Neural cell (in vitro differentiated cells): Measurements from ENCODE around the gene IPMK. TPM values are rescaled to one million over a fixed set of nuclear protein-coding genes. Genes with fewer than 3 reads are reported as not detected.

Experiments
- H2AFZ ChIP-seq: fragments of 200-600, 300-800 bp; sonication (generic), shearing (Covaris generic); 2 replicates; pipeline ENCODE4 v1.6.0; 2014; ENCODE audit warnings: low read depth, mild to moderate bottlenecking, antibody characterized with exemption, low read length, moderate library complexity
- H3F3A ChIP-seq: fragments of 200-600 bp; shearing (Covaris generic); 2 replicates; pipeline ENCODE4 v1.6.1; 2016; ENCODE audit warnings: mild to moderate bottlenecking, moderate library complexity, mixed read lengths, antibody characterized with exemption, low read length; ENCODE audit not compliant: insufficient read depth, poor library complexity, severe bottlenecking
- H3K27ac ChIP-seq: fragments of 200-600, 300-800 bp; sonication (generic), shearing (Covaris generic); 2 replicates; pipeline ENCODE4 v1.5.1; 2014; ENCODE audit warnings: mild to moderate bottlenecking, low read length, moderate library complexity
- H3K27me3 ChIP-seq: fragments of 300-800, 200-600 bp; sonication (generic), shearing (Covaris generic); 2 replicates; pipeline ENCODE4 v1.6.0; 2014; ENCODE audit warnings: mild to moderate bottlenecking, low read depth, low read length, moderate library complexity; ENCODE audit not compliant: insufficient read depth
- H3K36me3 ChIP-seq: fragments of 300-800, 200-600 bp; sonication (generic), shearing (Covaris generic); 2 replicates; pipeline ENCODE4 v1.5.1; 2014; ENCODE audit warnings: mild to moderate bottlenecking, antibody characterized with exemption, low read length, moderate library complexity; ENCODE audit not compliant: insufficient read depth
- H3K4me2 ChIP-seq: fragments of 300-800, 200-600 bp; sonication (generic), shearing (Covaris generic); 2 replicates; pipeline ENCODE4 v1.6.0; 2014; ENCODE audit warnings: mild to moderate bottlenecking, low read length
- H3K4me3 ChIP-seq: fragments of 300-800, 200-600 bp; sonication (generic), shearing (Covaris generic); 2 replicates; pipeline ENCODE4 v1.5.1; 2014; ENCODE audit warnings: mild to moderate bottlenecking, low read length, moderate library complexity
- H3K79me2 ChIP-seq: fragments of 200-600 bp; shearing (Covaris generic); replicated peaks from 2 replicates; pipeline ENCODE4 v1.6.0; 2014; ENCODE audit warnings: mild to moderate bottlenecking, low read length, moderate library complexity; ENCODE audit not compliant: insufficient read depth
- H3K9ac ChIP-seq: fragments of 300-800, 200-600 bp; sonication (generic), shearing (Covaris generic); 2 replicates; pipeline ENCODE4 v1.6.1; 2016; ENCODE audit warnings: mild to moderate bottlenecking, low read length, mixed read lengths
- H3K9me2 ChIP-seq: fragments of 200-600 bp; shearing (Covaris generic); 2 replicates; pipeline ENCODE4 v1.6.1; 2016; ENCODE audit warnings: mild to moderate bottlenecking, low read length, mixed read lengths; ENCODE audit not compliant: insufficient read depth
- H3K9me3 ChIP-seq: fragments of 200-600, 300-800 bp; sonication (generic), shearing (Covaris generic); 2 replicates; pipeline ENCODE4 v1.6.1; 2016; ENCODE audit warnings: mild to moderate bottlenecking, mixed run types, low read length, moderate library complexity, mixed read lengths
- H4K20me1 ChIP-seq: fragments of 200-600 bp; shearing (Covaris generic); 2 replicates; pipeline ENCODE4 v1.6.1; 2016; ENCODE audit warnings: mild to moderate bottlenecking, mixed run types; ENCODE audit not compliant: insufficient read depth
- EP300 ChIP-seq: fragments of 450-650 bp; conservative IDR thresholded peaks from 2 replicates; pipeline ENCODE4 v1.6.1; 2014; ENCODE audit warnings: antibody characterized with exemption, mild to moderate bottlenecking, moderate library complexity; ENCODE audit not compliant: poor library complexity, severe bottlenecking
- EZH2 ChIP-seq: fragments of 200-600, 300-800 bp; shearing (Covaris generic), sonication (generic); IDR thresholded peaks from 2 replicates; pipeline ENCODE4 v1.6.1; 2014; ENCODE audit warnings: antibody characterized with exemption, low read length, borderline replicate concordance, mild to moderate bottlenecking; ENCODE audit not compliant: insufficient read depth, poor library complexity, severe bottlenecking
- MXI1 ChIP-seq: fragments of 450-650 bp; conservative IDR thresholded peaks from 2 replicates; pipeline ENCODE4 v1.6.1; 2014; ENCODE audit warnings: antibody characterized with exemption, mild to moderate bottlenecking; ENCODE audit not compliant: poor library complexity, severe bottlenecking
- POLR2AphosphoS5 ChIP-seq: IDR thresholded peaks from 2 replicates; pipeline ENCODE4 v1.6.1; 2012
- RAD21 ChIP-seq: fragments of 450-650 bp; conservative IDR thresholded peaks from 2 replicates; pipeline ENCODE4 v1.6.1; 2014; ENCODE audit warnings: antibody characterized with exemption, mild to moderate bottlenecking, moderate library complexity
- SMC3 ChIP-seq: fragments of 450-650 bp; conservative IDR thresholded peaks from 2 replicates; pipeline ENCODE4 v1.6.1; 2014; ENCODE audit warnings: antibody characterized with exemption, mild to moderate bottlenecking, moderate library complexity; ENCODE audit not compliant: poor library complexity
- TAF1 ChIP-seq: IDR thresholded peaks from 2 replicates; pipeline ENCODE4 v1.6.1; 2012; ENCODE audit warnings: low read depth
- polyA plus RNA-seq: library from polyadenylated mRNA; depleted of rRNA; stranded (reverse); fragments of >200 nt; gene quantifications from 2 replicates; pipeline ENCODE4 v1.2.3, GENCODE V29; 2014
- TF ChIP-seq, protein P1 (sequence below): IDR thresholded peaks from 2 replicates; pipeline ENCODE4 v1.6.1; 2012; ENCODE audit warnings: borderline replicate concordance
- TF ChIP-seq, protein P2 (sequence below): fragments of 450-650 bp; IDR thresholded peaks from 2 replicates; pipeline ENCODE4 v1.5.1; 2014; ENCODE audit warnings: antibody characterized with exemption, mild to moderate bottlenecking, moderate library complexity; ENCODE audit not compliant: poor library complexity, severe bottlenecking

The IPMK gene
- polyA plus RNA-seq, 1 donor from 2014 or later, result 11.7 TPM

- Histone ChIP-seq H3K27ac (no peak overlapping the region), H3K4me3 (no peak overlapping the region), H3K4me2 (no peak overlapping the region), H3K79me2 (no peaks in the 10 kb centered on the region), H3F3A (no peaks in the 10 kb centered on the region), H3K27me3 (no peaks in the 10 kb centered on the region), H3K9me2 (no peaks in the 10 kb centered on the region), H3K9me3 (no peaks in the 10 kb centered on the region), H2AFZ (no peak overlapping the region), H3K9ac (no peak overlapping the region), H3K36me3 (peaks cover 5% of the 10 kb centered on the region), H4K20me1 (no peaks in the 10 kb centered on the region)
- TF ChIP-seq TAF1 (no peak), RAD21 (no peak), EZH2 (no peak), POLR2AphosphoS5 (no peak), EP300 (no peak), MXI1 (no peak), SMC3 (no peak)
- TF ChIP-seq, protein P1, sequence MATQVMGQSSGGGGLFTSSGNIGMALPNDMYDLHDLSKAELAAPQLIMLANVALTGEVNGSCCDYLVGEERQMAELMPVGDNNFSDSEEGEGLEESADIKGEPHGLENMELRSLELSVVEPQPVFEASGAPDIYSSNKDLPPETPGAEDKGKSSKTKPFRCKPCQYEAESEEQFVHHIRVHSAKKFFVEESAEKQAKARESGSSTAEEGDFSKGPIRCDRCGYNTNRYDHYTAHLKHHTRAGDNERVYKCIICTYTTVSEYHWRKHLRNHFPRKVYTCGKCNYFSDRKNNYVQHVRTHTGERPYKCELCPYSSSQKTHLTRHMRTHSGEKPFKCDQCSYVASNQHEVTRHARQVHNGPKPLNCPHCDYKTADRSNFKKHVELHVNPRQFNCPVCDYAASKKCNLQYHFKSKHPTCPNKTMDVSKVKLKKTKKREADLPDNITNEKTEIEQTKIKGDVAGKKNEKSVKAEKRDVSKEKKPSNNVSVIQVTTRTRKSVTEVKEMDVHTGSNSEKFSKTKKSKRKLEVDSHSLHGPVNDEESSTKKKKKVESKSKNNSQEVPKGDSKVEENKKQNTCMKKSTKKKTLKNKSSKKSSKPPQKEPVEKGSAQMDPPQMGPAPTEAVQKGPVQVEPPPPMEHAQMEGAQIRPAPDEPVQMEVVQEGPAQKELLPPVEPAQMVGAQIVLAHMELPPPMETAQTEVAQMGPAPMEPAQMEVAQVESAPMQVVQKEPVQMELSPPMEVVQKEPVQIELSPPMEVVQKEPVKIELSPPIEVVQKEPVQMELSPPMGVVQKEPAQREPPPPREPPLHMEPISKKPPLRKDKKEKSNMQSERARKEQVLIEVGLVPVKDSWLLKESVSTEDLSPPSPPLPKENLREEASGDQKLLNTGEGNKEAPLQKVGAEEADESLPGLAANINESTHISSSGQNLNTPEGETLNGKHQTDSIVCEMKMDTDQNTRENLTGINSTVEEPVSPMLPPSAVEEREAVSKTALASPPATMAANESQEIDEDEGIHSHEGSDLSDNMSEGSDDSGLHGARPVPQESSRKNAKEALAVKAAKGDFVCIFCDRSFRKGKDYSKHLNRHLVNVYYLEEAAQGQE, result no peak
Observed at GRCh38 chr10:58206251-58206650, 61.4 kb downstream of the IPMK start.

DNA sequence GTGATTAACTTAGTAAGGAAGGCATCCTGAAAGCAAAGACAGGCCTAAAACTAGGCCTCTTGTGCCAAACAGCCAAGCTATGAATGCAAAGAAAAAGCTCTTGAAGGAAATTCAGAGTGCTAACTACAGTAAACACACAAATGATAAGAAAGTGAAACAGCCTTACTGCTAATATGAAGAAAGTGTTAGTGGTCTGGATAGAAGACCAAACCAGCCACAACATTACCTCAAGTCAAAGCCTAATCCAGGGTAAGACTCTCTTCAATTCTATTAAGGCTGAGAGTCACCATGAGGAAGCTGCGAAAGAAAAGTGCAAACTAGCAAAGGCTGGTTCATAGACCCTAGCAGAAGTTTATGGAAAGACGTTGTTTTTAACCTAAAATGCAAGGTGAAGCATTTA lies 66.0 kb downstream of the IPMK start:
- TF ChIP-seq, protein P1, result no peak
- TF ChIP-seq SMC3 (no peak), EZH2 (no peak), TAF1 (no peak), RAD21 (no peak), EP300 (no peak), MXI1 (no peak), POLR2AphosphoS5 (no peak)
- TF ChIP-seq, protein P2, sequence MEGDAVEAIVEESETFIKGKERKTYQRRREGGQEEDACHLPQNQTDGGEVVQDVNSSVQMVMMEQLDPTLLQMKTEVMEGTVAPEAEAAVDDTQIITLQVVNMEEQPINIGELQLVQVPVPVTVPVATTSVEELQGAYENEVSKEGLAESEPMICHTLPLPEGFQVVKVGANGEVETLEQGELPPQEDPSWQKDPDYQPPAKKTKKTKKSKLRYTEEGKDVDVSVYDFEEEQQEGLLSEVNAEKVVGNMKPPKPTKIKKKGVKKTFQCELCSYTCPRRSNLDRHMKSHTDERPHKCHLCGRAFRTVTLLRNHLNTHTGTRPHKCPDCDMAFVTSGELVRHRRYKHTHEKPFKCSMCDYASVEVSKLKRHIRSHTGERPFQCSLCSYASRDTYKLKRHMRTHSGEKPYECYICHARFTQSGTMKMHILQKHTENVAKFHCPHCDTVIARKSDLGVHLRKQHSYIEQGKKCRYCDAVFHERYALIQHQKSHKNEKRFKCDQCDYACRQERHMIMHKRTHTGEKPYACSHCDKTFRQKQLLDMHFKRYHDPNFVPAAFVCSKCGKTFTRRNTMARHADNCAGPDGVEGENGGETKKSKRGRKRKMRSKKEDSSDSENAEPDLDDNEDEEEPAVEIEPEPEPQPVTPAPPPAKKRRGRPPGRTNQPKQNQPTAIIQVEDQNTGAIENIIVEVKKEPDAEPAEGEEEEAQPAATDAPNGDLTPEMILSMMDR, result no peak
- H3K79me2 ChIP-seq, result no peaks in the 10 kb centered on the region
- peaks cover 5% of the 10 kb centered on the region for H3K36me3 ChIP-seq
- no peaks in the 10 kb centered on the region for H3K27me3 ChIP-seq
- H3K27ac ChIP-seq, result no peak overlapping the region
- H2AFZ ChIP-seq, result no peak overlapping the region
- no peaks in the 10 kb centered on the region for H3K9me2 ChIP-seq
- no peaks in the 10 kb centered on the region for H3K9me3 ChIP-seq
- H4K20me1 ChIP-seq, result no peaks in the 10 kb centered on the region
- no peak overlapping the region for H3K9ac ChIP-seq
- no peak overlapping the region for H3K4me3 ChIP-seq
- no peaks in the 10 kb centered on the region for H3F3A ChIP-seq
- H3K4me2 ChIP-seq, result no peak overlapping the region
